ENCODE data around the gene PLEKHA8. TPM values are rescaled to one million over a fixed set of nuclear protein-coding genes. Genes with fewer than 3 reads are reported as not detected.
A peak's percentile ranks its signal among the peaks of the same experiment; 100 is the strongest.

The PLEKHA8 gene
- total RNA-seq, 2 donors from 2014 or later = 5.5 to 12.0 TPM

- Histone ChIP-seq H3K4me3 (no peak overlapping the region), H3K4me1 (replicated peaks) (no peaks in the 10 kb centered on the region), H3K9me3 (no peaks in the 10 kb centered on the region), H3K27ac (no peak overlapping the region), H3K27me3 (replicated peaks; ENCODE audit: insufficient read depth) (no peaks in the 10 kb centered on the region), H3K36me3 (no peaks in the 10 kb centered on the region)
- no peak for DNase-seq (ENCODE audit: low spot score)
- TF ChIP-seq CTCF (IDR thresholded peaks at IDR 0.05) (no peak), POLR2A (IDR thresholded peaks at IDR 0.05) (no peak), POLR2AphosphoS5 (IDR thresholded peaks at IDR 0.05) (no peak)
- intact Hi-C loops (cut with DNase I) = no loop called here
- WGBS = 86% methylated on average over 9 of the region's 9 CpGs
Observed at GRCh38 chr7:30142710-30143109, 114.5 kb downstream of the PLEKHA8 start.

- H3K27ac ChIP-seq = no peak overlapping the region
- intact Hi-C loops (cut with DNase I) = no loop called here
- no peak overlapping the region for H3K4me3 ChIP-seq
- TF ChIP-seq POLR2AphosphoS5 (IDR thresholded peaks at IDR 0.05) = peak; percentile 55
- peak; percentile 10 for TF ChIP-seq POLR2A (IDR thresholded peaks at IDR 0.05)
- no peak for TF ChIP-seq CTCF (IDR thresholded peaks at IDR 0.05)
- H3K9me3 ChIP-seq = no peaks in the 10 kb centered on the region
- no peaks in the 10 kb centered on the region for H3K27me3 ChIP-seq (replicated peaks; ENCODE audit: insufficient read depth)
- no peaks in the 10 kb centered on the region for H3K36me3 ChIP-seq
- H3K4me1 ChIP-seq (replicated peaks) = no peaks in the 10 kb centered on the region
- 48% methylated on average over 1 of the region's 1 CpG for WGBS
- DNase-seq (ENCODE audit: low spot score) = no peak
Observed at GRCh38 chr7:30143748-30144251, 115.6 kb downstream of the PLEKHA8 start.

DNA sequence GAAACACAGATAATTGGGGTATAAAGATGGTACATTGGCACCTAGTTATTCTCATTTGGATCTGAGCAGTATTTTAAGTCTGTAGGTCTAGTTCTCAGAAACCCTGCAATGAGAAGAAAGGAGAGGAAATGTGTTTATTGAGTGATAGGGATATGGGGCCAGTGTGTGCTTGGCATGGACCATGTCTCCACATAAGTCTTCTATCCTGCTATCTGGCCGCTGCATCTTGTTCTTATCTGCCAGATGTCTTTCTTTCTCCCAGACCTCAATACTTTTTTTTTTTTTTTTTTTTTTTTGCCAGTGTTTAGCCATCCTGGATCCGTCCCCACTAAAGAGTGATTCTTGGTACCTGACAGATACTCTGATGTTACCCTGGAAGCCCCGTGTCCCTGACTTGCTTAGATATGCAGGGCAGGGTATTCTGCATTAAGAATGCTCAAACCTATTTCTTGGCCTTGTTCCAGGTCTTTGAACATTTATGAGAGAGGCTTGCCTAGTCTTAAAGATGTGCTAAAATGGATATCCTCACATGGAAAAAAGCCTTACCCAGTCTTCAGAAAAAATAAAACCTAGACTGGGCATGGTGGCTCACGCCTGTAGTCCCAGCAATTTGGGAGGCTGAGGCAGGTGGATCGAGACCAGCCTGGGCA is 116.6 kb downstream of the PLEKHA8 start:
- 59% methylated on average over 5 of the region's 5 CpGs for WGBS
- DNase-seq (ENCODE audit: low spot score) = no peak
- Histone ChIP-seq H3K27me3 (replicated peaks; ENCODE audit: insufficient read depth) (no peaks in the 10 kb centered on the region), H3K4me1 (replicated peaks) (no peaks in the 10 kb centered on the region), H3K4me3 (no peak overlapping the region), H3K9me3 (no peaks in the 10 kb centered on the region), H3K36me3 (no peaks in the 10 kb centered on the region), H3K27ac (no peak overlapping the region)
- no peak for TF ChIP-seq CTCF (IDR thresholded peaks at IDR 0.05)
- TF ChIP-seq POLR2A (IDR thresholded peaks at IDR 0.05) = no peak
- TF ChIP-seq POLR2AphosphoS5 (IDR thresholded peaks at IDR 0.05) = no peak
- intact Hi-C loops (cut with DNase I) = no loop called here

- no peaks in the 10 kb centered on the region for H3K9me3 ChIP-seq
- no peaks in the 10 kb centered on the region for H3K27me3 ChIP-seq (replicated peaks; ENCODE audit: insufficient read depth)
- no peak for DNase-seq (ENCODE audit: low spot score)
- H3K36me3 ChIP-seq = no peaks in the 10 kb centered on the region
- H3K27ac ChIP-seq = no peak overlapping the region
- H3K4me3 ChIP-seq = no peak overlapping the region
- H3K4me1 ChIP-seq (replicated peaks) = no peaks in the 10 kb centered on the region
- WGBS = 78% methylated on average over 6 of the region's 6 CpGs
- TF ChIP-seq CTCF (IDR thresholded peaks at IDR 0.05) = no peak
- TF ChIP-seq POLR2AphosphoS5 (IDR thresholded peaks at IDR 0.05) = no peak
- TF ChIP-seq POLR2A (IDR thresholded peaks at IDR 0.05) = no peak
- intact Hi-C loops (cut with DNase I) = no loop called here
Observed at GRCh38 chr7:30145426-30145970, 117.3 kb downstream of the PLEKHA8 start.

- no peak for DNase-seq (ENCODE audit: low spot score)
- intact Hi-C loops (cut with DNase I) = no loop called here
- Histone ChIP-seq H3K27ac (no peak overlapping the region), H3K4me3 (no peak overlapping the region), H3K36me3 (no peaks in the 10 kb centered on the region), H3K9me3 (no peaks in the 10 kb centered on the region), H3K27me3 (replicated peaks; ENCODE audit: insufficient read depth) (no peaks in the 10 kb centered on the region), H3K4me1 (replicated peaks) (no peaks in the 10 kb centered on the region)
- WGBS = 79% methylated on average over 13 of the region's 13 CpGs
- TF ChIP-seq POLR2A (IDR thresholded peaks at IDR 0.05) = no peak
Observed at GRCh38 chr7:30146127-30146612, 118.0 kb downstream of the PLEKHA8 start.
